SK-N-SH (cell line): ENCODE measurements around the gene UTP3. TPM values are rescaled to one million over a fixed set of nuclear protein-coding genes. Genes with fewer than 3 reads are reported as not detected.

ENCODE experiments used
- CTCF ChIA-PET: fragments of 300-600, 350-600 bp; formaldehyde crosslinking; extraction: SDS; loops from one replicate; lab custom pipeline; 2021; lab: Yijun Ruan, JAX
- POLR2A ChIA-PET: fragments of 350-600 bp; sonication (Branson Sonifier 250); formaldehyde crosslinking; extraction: SDS; loops from one replicate; lab custom pipeline; 2020; ENCODE audit warnings: antibody characterized with exemption, inconsistent platforms; lab: Yijun Ruan, JAX
- DNase-seq: peaks from one replicate; pipeline ENCODE4 v3.0.0; 2012
- H2AFZ ChIP-seq: fragments of 200-600 bp; sonication (generic); 2 replicates; pipeline ENCODE4 v1.8.1; 2016; ENCODE audit warnings: antibody characterized with exemption, mild to moderate bottlenecking, low read depth
- H3F3A ChIP-seq: fragments of 200-600 bp; sonication (generic); replicated peaks from 2 replicates; pipeline ENCODE3; 2016; ENCODE audit warnings: antibody characterized with exemption, mild to moderate bottlenecking; ENCODE audit not compliant: insufficient read depth
- H3K27ac ChIP-seq, 2 experiments: fragments of 200-500 bp in 1 of 2; fragments of 200-600 bp in 1 of 2; sonication (Bioruptor generic) in 1 of 2; sonication (generic), shearing (Covaris generic) in 1 of 2; 2 replicates each; pipeline versions ENCODE4 v1.5.1 to v1.6.1; 2014 to 2016; ENCODE audit warnings: low read depth in 2 of 2, inconsistent platforms in 1 of 2, low read length in 1 of 2, mild to moderate bottlenecking in 1 of 2, mixed read lengths in 1 of 2
- H3K27me3 ChIP-seq: fragments of 200-600 bp; sonication (generic), shearing (Covaris generic); 2 replicates; pipeline ENCODE4 v1.6.1; 2016; ENCODE audit warnings: mixed run types; ENCODE audit not compliant: insufficient read depth
- H3K36me3 ChIP-seq, 2 experiments: fragments of 200-500 bp in 1 of 2; fragments of 200-600 bp in 1 of 2; sonication (Bioruptor generic) in 1 of 2; sonication (generic) in 1 of 2; replicated peaks in 1 of 2; 2 replicates each; pipeline versions ENCODE3 to v1.5.1; 2014 to 2016; ENCODE audit warnings: low read length in 1 of 2, mild to moderate bottlenecking in 1 of 2; ENCODE audit not compliant: insufficient read depth in 2 of 2, control insufficient read depth in 1 of 2
- H3K4me1 ChIP-seq, 2 experiments: fragments of 200-500 bp in 1 of 2; fragments of 200-600 bp in 1 of 2; sonication (Bioruptor generic) in 1 of 2; sonication (generic), shearing (Covaris generic) in 1 of 2; 2 replicates each; pipeline versions ENCODE4 v1.5.1 to v1.6.1; 2014 to 2016; ENCODE audit warnings: low read depth in 1 of 2, low read length in 1 of 2, mixed run types in 1 of 2; ENCODE audit not compliant: insufficient read depth in 2 of 2, control insufficient read depth in 1 of 2
- H3K4me2 ChIP-seq: fragments of 200-600 bp; sonication (generic), shearing (Covaris generic); 2 replicates; pipeline ENCODE4 v1.6.1; 2017; ENCODE audit warnings: mixed run types
- H3K4me3 ChIP-seq, 2 experiments: fragments of 200-500 bp in 1 of 2; fragments of 200-600 bp in 1 of 2; sonication (Bioruptor generic) in 1 of 2; sonication (generic), shearing (Covaris generic) in 1 of 2; 2 replicates each; pipeline versions ENCODE4 v1.5.1 to v1.8.1; 2014 to 2016; ENCODE audit warnings: low read depth in 2 of 2, inconsistent platforms in 1 of 2, low read length in 1 of 2, mild to moderate bottlenecking in 1 of 2, mixed read lengths in 1 of 2, moderate library complexity in 1 of 2
- H3K79me2 ChIP-seq: fragments of 200-600 bp; sonication (generic); 2 replicates; pipeline ENCODE4 v1.8.1; 2017; ENCODE audit warnings: mild to moderate bottlenecking; ENCODE audit not compliant: insufficient read depth
- H3K9ac ChIP-seq: fragments of 200-600 bp; sonication (generic); 2 replicates; pipeline ENCODE4 v1.6.1; 2017; ENCODE audit warnings: mixed run types
- H3K9me2 ChIP-seq: fragments of 200-600 bp; sonication (generic); 2 replicates; pipeline ENCODE4 v1.6.1; 2017; ENCODE audit warnings: mixed run types
- H3K9me3 ChIP-seq: fragments of 200-600 bp; sonication (generic); 2 replicates; pipeline ENCODE4 v1.6.1; 2017; ENCODE audit warnings: mixed run types, mild to moderate bottlenecking, moderate library complexity
- H4K20me1 ChIP-seq: fragments of 200-600 bp; sonication (generic); 2 replicates; pipeline ENCODE4 v1.6.1; 2017; ENCODE audit warnings: mild to moderate bottlenecking, mixed run types; ENCODE audit not compliant: insufficient read depth
- CHD2 ChIP-seq: fragments of 150-350 bp; IDR thresholded peaks from 2 replicates; pipeline ENCODE4 v1.6.1; 2018; ENCODE audit warnings: low read length; ENCODE audit not compliant: partially characterized antibody
- CTCF ChIP-seq: fragments of 200-600 bp; sonication (generic); IDR thresholded peaks from 2 replicates; pipeline ENCODE4 v1.6.1; 2017; ENCODE audit warnings: antibody characterized with exemption, mild to moderate bottlenecking, moderate library complexity
- ELF1 ChIP-seq: IDR thresholded peaks from 2 replicates; pipeline ENCODE4 v1.4.0; 2012
- EP300 ChIP-seq, 2 experiments: IDR thresholded peaks; 2 replicates each; pipeline versions ENCODE4 v1.4.0 to v1.6.1; 2012; ENCODE audit warnings: borderline replicate concordance in 1 of 2, low read depth in 1 of 2, low read length in 1 of 2
- FOSL2 ChIP-seq: IDR thresholded peaks from 2 replicates; pipeline ENCODE4 v1.4.0; 2012; ENCODE audit warnings: low read depth, mild to moderate bottlenecking, moderate library complexity, borderline replicate concordance
- FOXM1 ChIP-seq: IDR thresholded peaks from 2 replicates; pipeline ENCODE4 v1.4.0; 2012; ENCODE audit warnings: low read depth, mild to moderate bottlenecking
- JUND ChIP-seq: IDR thresholded peaks from 2 replicates; pipeline ENCODE4 v1.4.0; 2012
- NRF1 ChIP-seq: IDR thresholded peaks from 2 replicates; pipeline ENCODE4 v1.6.1; 2012; ENCODE audit warnings: low read depth, mild to moderate bottlenecking, low read length
- POLR2AphosphoS5 ChIP-seq: IDR thresholded peaks from 2 replicates; pipeline ENCODE4 v1.6.1; 2012; ENCODE audit warnings: low read depth, low read length
- RCOR1 ChIP-seq: fragments of 150-350 bp; IDR thresholded peaks from 2 replicates; pipeline ENCODE4 v1.6.1; 2017; ENCODE audit warnings: antibody characterized with exemption, low read length
- REST ChIP-seq: IDR thresholded peaks from 2 replicates; pipeline ENCODE4 v1.6.1; 2012; ENCODE audit warnings: mild to moderate bottlenecking, low read depth, low read length, moderate library complexity
- RXRA ChIP-seq: IDR thresholded peaks from 2 replicates; pipeline ENCODE4 v1.4.0; 2012; ENCODE audit warnings: low read depth, mild to moderate bottlenecking, borderline replicate concordance
- SIN3A ChIP-seq: IDR thresholded peaks from 2 replicates; pipeline ENCODE4 v1.6.1; 2012; ENCODE audit warnings: low read depth, mild to moderate bottlenecking, low read length, moderate library complexity, borderline replicate concordance
- TCF12 ChIP-seq: IDR thresholded peaks from 2 replicates; pipeline ENCODE4 v1.4.0; 2012
- WGBS: methylation state at CpG from one replicate; pipeline ENCODE4 v1.1.6; 2017; ENCODE audit warnings: low lambda C conversion rate; 5-methylcytosine and 5-hydroxymethylcytosine counted together
- polyA plus RNA-seq, 3 experiments: library from polyadenylated mRNA; depleted of rRNA; stranded (reverse); fragments of >200 nt; gene quantifications; 2 replicates each; pipeline ENCODE4 v1.2.3, GENCODE V29; 2012

UTP3 gene
- polyA plus RNA-seq, 1 of the 3 experiments (the other 2 are of a cell fraction): 36.9 TPM

GRCh38 chr4:70706516-70706915, 18.2 kb downstream of the UTP3 start (continued):
- TF ChIP-seq FOXM1 (no peak), NRF1 (no peak), JUND (no peak), ELF1 (no peak), TCF12 (no peak), CHD2 (no peak), CTCF (no peak)

GRCh38 chr4:70709611-70710205, 21.4 kb downstream of the UTP3 start:
- no peak for TF ChIP-seq RXRA
- no peak for TF ChIP-seq SIN3A
- no peak for TF ChIP-seq FOSL2
- TF ChIP-seq POLR2AphosphoS5: no peak
- no peak for TF ChIP-seq TCF12
- TF ChIP-seq REST: no peak
- no peak for TF ChIP-seq FOXM1
- no peak for TF ChIP-seq EP300 (IDR thresholded peaks at IDR 0.05; ENCODE audit: borderline replicate concordance in 1 of 2, low read depth in 1 of 2, low read length in 1 of 2)
- no peak for TF ChIP-seq RCOR1
- TF ChIP-seq, all 33 proteins: peak for 0
- Histone ChIP-seq H3K36me3 (no peaks in the 10 kb centered on the region), H3K27me3 (no peaks in the 10 kb centered on the region), H3K79me2 (peaks cover 70% of the 10 kb centered on the region), H3K4me3 (no peak overlapping the region), H4K20me1 (no peaks in the 10 kb centered on the region), H3K4me2 (no peak overlapping the region), H3K27ac (no peak overlapping the region), H3K4me1 (peaks cover 0 to 8% of the 10 kb centered on the region in 2 experiments; a peak in 2 of 4 replicates), H3K9ac (no peak overlapping the region), H2AFZ (no peak overlapping the region), H3K9me3 (no peaks in the 10 kb centered on the region), H3F3A (peaks cover 11% of the 10 kb centered on the region), H3K9me2 (no peaks in the 10 kb centered on the region)
- CTCF ChIA-PET: no interaction called here
- 84% methylated on average over 7 of the region's 7 CpGs for WGBS
- no peak for DNase-seq
- POLR2A ChIA-PET: no interaction called here
